Thoracic aorta (tissue), 2 donors: ENCODE measurements around the gene USO1. TPM values are rescaled to one million over a fixed set of nuclear protein-coding genes. Genes with fewer than 3 reads are reported as not detected.

ENCODE experiments used
- ATAC-seq: fragments of 150-250 bp; one replicate; pipeline ENCODE4 v1.8.0; 2017; ENCODE audit warnings: low read depth; ENCODE audit not compliant: insufficient number of reproducible peaks, low FRiP score
- DNase-seq: peaks from one replicate; pipeline ENCODE4 v3.0.0-alpha.2; 2020; ENCODE audit warnings: low spot score
- H3K27ac ChIP-seq, 2 donors: fragments of 200-600 bp; sonication (generic); 1 replicate in 1 of 2; 2 replicates in 1 of 2; pipeline ENCODE4 v1.5.1; 2016; ENCODE audit warnings: mild to moderate bottlenecking in 2 of 2, moderate library complexity in 2 of 2
- H3K27me3 ChIP-seq: fragments of 200-600 bp; sonication (generic); replicated peaks from 2 replicates; pipeline ENCODE4 v1.6.0; 2016; ENCODE audit warnings: mild to moderate bottlenecking; ENCODE audit not compliant: insufficient read depth
- H3K36me3 ChIP-seq: fragments of 200-600 bp; sonication (generic); one replicate; pipeline ENCODE4 v1.5.1; 2016
- H3K4me1 ChIP-seq, 2 donors: fragments of 200-600 bp; sonication (generic); 1 replicate in 1 of 2; 2 replicates in 1 of 2; pipeline versions ENCODE4 v1.5.1 to v1.6.0; 2016; ENCODE audit warnings: low read depth in 2 of 2, mild to moderate bottlenecking in 1 of 2; ENCODE audit not compliant: control insufficient read depth in 1 of 2
- H3K4me3 ChIP-seq: fragments of 200-600 bp; sonication (generic); 2 replicates; pipeline ENCODE4 v1.5.1; 2016; ENCODE audit warnings: mild to moderate bottlenecking
- H3K9me3 ChIP-seq: fragments of 200-600 bp; sonication (generic); 2 replicates; pipeline ENCODE4 v1.5.1; 2016
- total RNA-seq, 2 donors: library from RNA; depleted of rRNA; stranded (reverse); fragments of >200 nt; gene quantifications; one replicate each; pipeline versions ENCODE4 v1.1.0 to v1.2.3, GENCODE V29; 2016
- TF ChIP-seq, protein P1 (sequence below): fragments of 200-600 bp; sonication (generic); IDR thresholded peaks from one replicate; pipeline ENCODE4 v1.5.1; 2019; ENCODE audit warnings: antibody characterized with exemption

The USO1 gene
- total RNA-seq, 2 donors from 2014 or later: 68.0 to 85.9 TPM

- no peaks in the 10 kb centered on the region for H3K36me3 ChIP-seq
- H3K4me3 ChIP-seq: no peak overlapping the region
- H3K9me3 ChIP-seq: no peaks in the 10 kb centered on the region
- H3K4me1 ChIP-seq: no peaks in the 10 kb centered on the region
- no peak for DNase-seq
- TF ChIP-seq, protein P1, sequence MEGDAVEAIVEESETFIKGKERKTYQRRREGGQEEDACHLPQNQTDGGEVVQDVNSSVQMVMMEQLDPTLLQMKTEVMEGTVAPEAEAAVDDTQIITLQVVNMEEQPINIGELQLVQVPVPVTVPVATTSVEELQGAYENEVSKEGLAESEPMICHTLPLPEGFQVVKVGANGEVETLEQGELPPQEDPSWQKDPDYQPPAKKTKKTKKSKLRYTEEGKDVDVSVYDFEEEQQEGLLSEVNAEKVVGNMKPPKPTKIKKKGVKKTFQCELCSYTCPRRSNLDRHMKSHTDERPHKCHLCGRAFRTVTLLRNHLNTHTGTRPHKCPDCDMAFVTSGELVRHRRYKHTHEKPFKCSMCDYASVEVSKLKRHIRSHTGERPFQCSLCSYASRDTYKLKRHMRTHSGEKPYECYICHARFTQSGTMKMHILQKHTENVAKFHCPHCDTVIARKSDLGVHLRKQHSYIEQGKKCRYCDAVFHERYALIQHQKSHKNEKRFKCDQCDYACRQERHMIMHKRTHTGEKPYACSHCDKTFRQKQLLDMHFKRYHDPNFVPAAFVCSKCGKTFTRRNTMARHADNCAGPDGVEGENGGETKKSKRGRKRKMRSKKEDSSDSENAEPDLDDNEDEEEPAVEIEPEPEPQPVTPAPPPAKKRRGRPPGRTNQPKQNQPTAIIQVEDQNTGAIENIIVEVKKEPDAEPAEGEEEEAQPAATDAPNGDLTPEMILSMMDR: no peak
- H3K27ac ChIP-seq: no peak overlapping the region
- H3K27me3 ChIP-seq: no peaks in the 10 kb centered on the region
- ATAC-seq: no peak
Measured at GRCh38 chr4:75834772-75835154, 110.4 kb downstream of the USO1 start.

- no peak for ATAC-seq
Measured at GRCh38 chr4:75841641-75842520, 117.5 kb downstream of the USO1 start.

GRCh38 chr4:75843596-75843995 lies 119.2 kb downstream of the USO1 start:
- Histone ChIP-seq H3K36me3 (no peaks in the 10 kb centered on the region), H3K4me1 (peaks cover 15 to 17% of the 10 kb centered on the region in 2 donors), H3K27ac (peak overlapping the region; percentile 41 to 54), H3K27me3 (no peaks in the 10 kb centered on the region), H3K9me3 (no peaks in the 10 kb centered on the region), H3K4me3 (no peak overlapping the region)
- TF ChIP-seq, protein P1: no peak
- ATAC-seq (no peak), DNase-seq (no peak)

More at GRCh38 chr4:75841641-75842520, 117.5 kb downstream of the USO1 start:
- H3K36me3 ChIP-seq: no peaks in the 10 kb centered on the region
- DNase-seq: no peak
- H3K27ac ChIP-seq: no peak overlapping the region
- H3K4me1 ChIP-seq: peaks cover 8 to 12% of the 10 kb centered on the region in 2 donors
- TF ChIP-seq, protein P1: no peak
- H3K9me3 ChIP-seq: no peaks in the 10 kb centered on the region
- H3K27me3 ChIP-seq: no peaks in the 10 kb centered on the region
- no peak overlapping the region for H3K4me3 ChIP-seq

- no peaks in the 10 kb centered on the region for H3K27me3 ChIP-seq
- no peak overlapping the region for H3K4me3 ChIP-seq
- H3K27ac ChIP-seq: peak overlapping the region; percentile 41 to 54
- H3K4me1 ChIP-seq: peaks cover 15 to 17% of the 10 kb centered on the region in 2 donors
- ATAC-seq (peak; percentile 51), DNase-seq (no peak)
- H3K9me3 ChIP-seq: no peaks in the 10 kb centered on the region
- H3K36me3 ChIP-seq: no peaks in the 10 kb centered on the region
- TF ChIP-seq, protein P1: no peak
Measured at GRCh38 chr4:75844151-75844662, 119.8 kb downstream of the USO1 start.

DNA sequence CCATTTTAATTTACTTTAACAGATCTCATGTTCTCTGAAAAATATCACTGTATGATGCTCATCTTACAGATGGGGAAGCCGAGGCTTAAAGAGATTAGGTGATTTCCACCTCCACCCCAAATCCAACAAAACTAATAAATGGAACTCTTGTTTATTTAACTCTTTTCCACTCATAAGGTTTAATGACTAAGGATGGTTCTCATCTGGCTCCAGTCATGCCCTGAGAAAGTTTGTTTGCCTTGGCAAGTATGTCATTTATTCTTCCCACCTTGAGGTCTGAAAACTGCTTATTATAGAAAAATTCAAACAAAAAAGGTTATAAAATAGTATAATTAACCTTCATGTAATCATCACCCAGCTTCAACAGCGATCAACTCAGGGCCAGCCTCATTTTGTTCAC lies 121.6 kb downstream of the USO1 start:
- no peak for ATAC-seq
- no peak overlapping the region for H3K4me3 ChIP-seq
- no peak overlapping the region for H3K27ac ChIP-seq
- H3K27me3 ChIP-seq: no peaks in the 10 kb centered on the region
- H3K4me1 ChIP-seq: peaks cover 15 to 17% of the 10 kb centered on the region in 2 donors
- no peaks in the 10 kb centered on the region for H3K36me3 ChIP-seq
- no peaks in the 10 kb centered on the region for H3K9me3 ChIP-seq
- TF ChIP-seq, protein P1: no peak
- no peak for DNase-seq
